Testis (tissue), 3 donors: Measurements from ENCODE around the gene PIM3. TPM values are rescaled to one million over a fixed set of nuclear protein-coding genes. Genes with fewer than 3 reads are reported as not detected.

Experiments
- DNase-seq: peaks from one replicate; pipeline ENCODE4 v3.0.0-alpha.2; 2019
- H3K27ac ChIP-seq, 2 donors: fragments of 200-600 bp; sonication (generic); one replicate each; pipeline ENCODE4 v1.5.1; 2019
- H3K27me3 ChIP-seq: fragments of 200-600 bp; sonication (generic); one replicate; pipeline ENCODE4 v1.5.1; 2019
- H3K36me3 ChIP-seq: fragments of 200-600 bp; sonication (generic); one replicate; pipeline ENCODE4 v1.5.1; 2017; ENCODE audit warnings: low read depth; ENCODE audit errors: missing control alignments
- H3K4me1 ChIP-seq: fragments of 200-600 bp; sonication (generic); one replicate; pipeline ENCODE4 v1.5.1; 2019
- H3K4me3 ChIP-seq, 2 donors: fragments of 200-600 bp; sonication (generic); one replicate each; pipeline ENCODE4 v1.5.1; 2017 to 2019
- H3K9me3 ChIP-seq: fragments of 200-600 bp; sonication (generic); one replicate; pipeline ENCODE4 v1.5.1; 2017
- POLR2A ChIP-seq: fragments of 450-650 bp; IDR thresholded peaks from one replicate; pipeline ENCODE4 v1.6.1; 2017; ENCODE audit warnings: antibody characterized with exemption, mild to moderate bottlenecking, moderate library complexity
- WGBS, 2 donors: methylation state at CpG; one replicate each; pipeline ENCODE4 v1.1.5; 2018; 5-methylcytosine and 5-hydroxymethylcytosine counted together
- intact Hi-C: fragments of 100-400 bp; cut with DNase I; formaldehyde crosslinking; loops from one replicate; pipeline ENCODE4 v1.15.1; 2023; ENCODE audit warnings: low total_unique reads
- polyA plus RNA-seq: library from polyadenylated mRNA; stranded (reverse); fragments of 350-450 nt; fragmentation: Illumina TruSeq; extraction: RNeasy Lipid Tissue Mini Kit (QIAGEN cat#74804); gene quantifications from one replicate; pipeline ENCODE4 v1.2.3, GENCODE V29; 2014; ENCODE audit warnings: low read depth, low replicate concordance; ENCODE audit not compliant: insufficient read depth
- total RNA-seq, 2 donors: library from RNA; depleted of rRNA; stranded (reverse); fragments of >200 nt; gene quantifications; one replicate each; pipeline ENCODE4 v1.2.3, GENCODE V29; 2016
- TF ChIP-seq, protein P1 (sequence below), 3 experiments: fragments of 450-650 bp in 2 of 3; fragments of 200-600 bp in 1 of 3; sonication (generic) in 1 of 3; IDR thresholded peaks; one replicate each; pipeline ENCODE4 v1.5.1; 2016 to 2019; ENCODE audit warnings: antibody characterized with exemption in 3 of 3, mild to moderate bottlenecking in 2 of 3, moderate library complexity in 1 of 3

PIM3 gene
- total and polyA plus RNA-seq, 3 donors from 2014 or later: 50.8 to 89.9 (median 68.2) TPM

DNA sequence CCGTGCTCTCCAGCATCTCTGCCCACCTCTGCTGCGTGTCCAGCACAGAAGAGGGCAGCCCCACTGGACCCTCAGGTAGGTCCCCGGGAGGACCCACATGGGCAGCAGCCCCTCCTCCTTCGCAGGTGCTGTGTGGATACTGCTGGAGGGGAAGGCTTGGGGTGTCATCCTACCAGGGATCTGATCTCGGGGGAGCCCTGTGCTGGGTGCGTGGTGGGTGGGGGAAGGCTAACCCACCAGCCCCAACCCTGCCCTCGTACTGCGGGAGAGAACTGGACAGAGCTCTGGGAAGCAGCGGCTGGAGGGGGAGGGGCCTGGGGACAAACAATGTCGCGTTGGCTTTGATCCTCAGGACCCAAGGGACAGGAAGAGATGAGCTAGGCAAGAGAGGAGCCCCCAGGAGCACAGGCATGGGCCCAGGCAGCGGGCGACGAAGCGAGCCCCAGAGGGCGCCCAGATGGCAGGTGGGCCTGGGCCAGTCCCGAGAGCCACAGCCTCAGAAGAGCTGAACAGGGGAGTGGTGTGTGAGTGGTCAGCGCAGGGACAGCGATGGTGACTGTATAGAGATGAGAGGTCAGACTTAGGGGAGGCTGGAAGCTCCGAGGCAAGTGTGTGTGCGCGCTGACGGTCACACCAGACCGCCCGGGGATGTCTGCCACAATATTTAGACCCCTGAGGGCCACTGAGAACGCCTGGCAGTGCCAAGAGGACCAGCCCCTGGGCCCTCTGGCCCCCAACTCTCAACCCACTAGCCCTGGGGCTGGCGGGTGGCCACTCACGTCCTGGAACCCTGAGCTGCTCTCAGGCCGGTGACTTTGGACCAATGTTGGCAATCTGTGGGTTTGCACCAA is 1.4 kb upstream of the PIM3 start:
- no peaks in the 10 kb centered on the region for H3K36me3 ChIP-seq
- DNase-seq: no peak
- intact Hi-C loops: no loop called here
- H3K4me1 ChIP-seq: peaks cover 18% of the 10 kb centered on the region
- peak overlapping the region; percentile 63 to 89 for H3K4me3 ChIP-seq
- peak overlapping the region in 1 of 2 donors; percentile 95 for H3K27ac ChIP-seq
- no peaks in the 10 kb centered on the region for H3K27me3 ChIP-seq
- H3K9me3 ChIP-seq: no peaks in the 10 kb centered on the region
- TF ChIP-seq, protein P1, sequence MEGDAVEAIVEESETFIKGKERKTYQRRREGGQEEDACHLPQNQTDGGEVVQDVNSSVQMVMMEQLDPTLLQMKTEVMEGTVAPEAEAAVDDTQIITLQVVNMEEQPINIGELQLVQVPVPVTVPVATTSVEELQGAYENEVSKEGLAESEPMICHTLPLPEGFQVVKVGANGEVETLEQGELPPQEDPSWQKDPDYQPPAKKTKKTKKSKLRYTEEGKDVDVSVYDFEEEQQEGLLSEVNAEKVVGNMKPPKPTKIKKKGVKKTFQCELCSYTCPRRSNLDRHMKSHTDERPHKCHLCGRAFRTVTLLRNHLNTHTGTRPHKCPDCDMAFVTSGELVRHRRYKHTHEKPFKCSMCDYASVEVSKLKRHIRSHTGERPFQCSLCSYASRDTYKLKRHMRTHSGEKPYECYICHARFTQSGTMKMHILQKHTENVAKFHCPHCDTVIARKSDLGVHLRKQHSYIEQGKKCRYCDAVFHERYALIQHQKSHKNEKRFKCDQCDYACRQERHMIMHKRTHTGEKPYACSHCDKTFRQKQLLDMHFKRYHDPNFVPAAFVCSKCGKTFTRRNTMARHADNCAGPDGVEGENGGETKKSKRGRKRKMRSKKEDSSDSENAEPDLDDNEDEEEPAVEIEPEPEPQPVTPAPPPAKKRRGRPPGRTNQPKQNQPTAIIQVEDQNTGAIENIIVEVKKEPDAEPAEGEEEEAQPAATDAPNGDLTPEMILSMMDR (IDR thresholded peaks at IDR 0.05): no peak
- no peak for TF ChIP-seq POLR2A
- WGBS, 2 donors: 76 to 78% methylated on average over 23 to 29 of the region's 29 CpGs

DNA sequence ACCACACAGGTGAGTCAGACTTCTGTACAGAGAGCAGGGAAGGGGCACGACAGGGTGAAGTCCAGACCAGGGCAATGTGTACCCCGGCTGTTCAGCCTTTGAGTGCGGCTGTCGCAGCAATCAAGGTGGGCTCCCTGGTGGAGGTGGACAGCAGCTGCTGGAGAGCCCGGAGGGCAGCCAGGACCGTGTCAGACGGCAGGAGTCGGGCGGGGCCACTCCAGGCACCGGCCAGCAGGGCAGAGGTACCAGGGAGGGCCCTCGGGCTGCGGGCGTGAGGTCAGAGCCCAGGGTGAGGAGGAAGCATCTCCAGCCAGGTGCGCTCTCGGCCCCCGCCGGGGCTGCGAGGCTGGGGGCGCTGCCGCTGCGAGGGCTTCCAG is 802 bp upstream of the PIM3 start:
- Histone ChIP-seq H3K4me1 (peaks cover 24% of the 10 kb centered on the region), H3K27ac (peak overlapping the region; percentile 74 to 95), H3K27me3 (no peaks in the 10 kb centered on the region), H3K4me3 (peak overlapping the region; percentile 63 to 89), H3K36me3 (no peaks in the 10 kb centered on the region), H3K9me3 (no peaks in the 10 kb centered on the region)
- 13% methylated on average over 21 of the region's 21 CpGs; no CpG with 5 or more reads in 1 of the 2 donors for WGBS, 2 donors
- no peak for DNase-seq
- intact Hi-C loops: no loop called here
- TF ChIP-seq, protein P1 (IDR thresholded peaks at IDR 0.05): peak in 1 of 3 experiments; percentile 6
- no peak for TF ChIP-seq POLR2A

DNA sequence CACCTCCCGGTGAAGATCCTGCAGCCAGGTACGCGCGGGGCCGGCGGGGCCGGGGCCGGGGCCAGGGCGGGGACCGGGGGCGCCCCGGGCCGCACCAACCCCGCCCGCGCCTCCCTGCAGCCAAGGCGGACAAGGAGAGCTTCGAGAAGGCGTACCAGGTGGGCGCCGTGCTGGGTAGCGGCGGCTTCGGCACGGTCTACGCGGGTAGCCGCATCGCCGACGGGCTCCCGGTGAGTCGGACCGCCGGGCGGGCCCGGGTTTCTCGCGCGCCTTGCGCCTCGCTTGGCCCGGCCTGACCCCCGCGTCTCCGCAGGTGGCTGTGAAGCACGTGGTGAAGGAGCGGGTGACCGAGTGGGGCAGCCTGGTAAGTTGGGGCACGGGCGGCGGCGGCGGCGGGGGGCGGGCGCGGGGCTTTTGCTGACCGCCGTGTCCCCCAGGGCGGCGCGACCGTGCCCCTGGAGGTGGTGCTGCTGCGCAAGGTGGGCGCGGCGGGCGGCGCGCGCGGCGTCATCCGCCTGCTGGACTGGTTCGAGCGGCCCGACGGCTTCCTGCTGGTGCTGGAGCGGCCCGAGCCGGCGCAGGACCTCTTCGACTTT is 531 bp downstream of the PIM3 start:
- intact Hi-C loops: no loop called here
- Histone ChIP-seq H3K27ac (peak overlapping the region; percentile 86 to 95), H3K4me1 (peaks cover 33% of the 10 kb centered on the region), H3K4me3 (peak overlapping the region; percentile 78 to 89), H3K9me3 (no peaks in the 10 kb centered on the region), H3K27me3 (no peaks in the 10 kb centered on the region), H3K36me3 (no peaks in the 10 kb centered on the region)
- TF ChIP-seq, protein P1 (IDR thresholded peaks at IDR 0.05): no peak
- TF ChIP-seq POLR2A: no peak
- no peak for DNase-seq
- WGBS, 2 donors: 1% methylated on average over 70 of the region's 84 CpGs; no CpG with 5 or more reads in 1 of the 2 donors

DNA sequence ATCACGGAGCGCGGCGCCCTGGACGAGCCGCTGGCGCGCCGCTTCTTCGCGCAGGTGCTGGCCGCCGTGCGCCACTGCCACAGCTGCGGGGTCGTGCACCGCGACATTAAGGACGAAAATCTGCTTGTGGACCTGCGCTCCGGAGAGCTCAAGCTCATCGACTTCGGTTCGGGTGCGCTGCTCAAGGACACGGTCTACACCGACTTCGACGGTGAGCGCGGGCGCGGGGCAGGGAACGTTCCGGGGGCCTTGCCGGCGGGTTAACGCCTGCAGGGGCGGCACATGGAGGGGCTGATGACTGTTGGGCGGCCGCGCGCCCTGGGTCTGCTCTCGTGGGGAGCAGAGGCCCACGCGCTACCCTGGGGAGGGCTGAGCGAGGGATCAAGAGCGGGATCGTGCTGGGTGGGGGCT is 1.0 kb downstream of the PIM3 start:
- Histone ChIP-seq H3K9me3 (no peaks in the 10 kb centered on the region), H3K27ac (peak overlapping the region; percentile 86 to 95), H3K36me3 (no peaks in the 10 kb centered on the region), H3K4me1 (peaks cover 38% of the 10 kb centered on the region), H3K4me3 (peak overlapping the region; percentile 78 to 89), H3K27me3 (no peaks in the 10 kb centered on the region)
- intact Hi-C loops: no loop called here
- TF ChIP-seq, protein P1 (IDR thresholded peaks at IDR 0.05): no peak
- no peak for TF ChIP-seq POLR2A
- no peak for DNase-seq
- 0 to 8% methylated on average over 5 to 49 of the region's 49 CpGs for WGBS, 2 donors
